LNCaP clone FGC (cell line): ENCODE results near the gene FOXL2.
A peak's percentile ranks its signal among the peaks of the same experiment; 100 is the strongest.

Experiments used
- DNase-seq: peaks from one replicate; pipeline ENCODE4 v3.0.0-alpha.2; 2011; ENCODE audit warnings: low read depth
- H3K4me3 ChIP-seq: 2 replicates; pipeline ENCODE4 v1.5.1; 2011; ENCODE audit warnings: mild to moderate bottlenecking, low read depth, low read length, control low read depth
- TF ChIP-seq, protein P1 (sequence below): IDR thresholded peaks from 2 replicates; pipeline ENCODE4 v1.5.1; 2012; ENCODE audit warnings: mild to moderate bottlenecking; ENCODE audit not compliant: control insufficient read depth, insufficient read depth; ENCODE audit errors: extremely low read depth

FOXL2 gene

DNA sequence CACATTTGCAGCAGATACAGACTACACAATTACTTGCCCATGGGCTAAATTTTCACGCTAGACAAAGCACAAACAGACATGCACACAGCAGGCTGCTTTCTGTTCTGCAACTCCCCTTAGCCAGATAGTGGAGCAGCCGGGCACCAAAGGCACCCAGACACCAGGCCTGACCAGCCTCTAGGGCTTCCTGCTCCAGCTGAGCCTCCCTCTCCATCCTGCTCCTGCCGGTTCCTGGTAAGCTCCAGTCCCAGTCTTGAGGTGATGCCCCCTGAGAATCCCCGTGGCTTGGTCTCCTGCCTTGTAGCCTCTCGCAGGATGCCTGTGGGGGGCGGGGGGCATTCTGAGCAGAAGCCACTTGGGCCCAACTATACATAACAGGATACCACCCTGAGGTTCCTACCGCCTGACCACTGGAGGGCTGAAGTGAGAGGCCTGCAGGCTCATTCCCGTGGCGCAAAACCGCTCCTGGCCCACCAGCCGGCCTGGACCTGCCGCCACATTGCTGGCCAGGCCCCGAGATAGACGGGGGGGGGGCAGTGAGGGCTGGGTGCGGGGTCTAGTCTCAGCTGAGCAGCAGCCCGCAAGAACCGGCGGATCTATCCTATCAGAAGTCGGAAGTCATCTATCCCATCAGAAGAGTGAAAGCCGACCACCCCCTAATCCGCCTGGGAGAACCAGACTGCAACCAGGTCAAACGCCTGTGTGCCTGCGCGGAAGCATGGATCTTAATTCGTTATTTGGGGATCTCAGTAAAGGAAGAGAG lies 3.9 kb downstream of the FOXL2 start:
- DNase-seq, result no peak
- no peak overlapping the region for H3K4me3 ChIP-seq
- TF ChIP-seq, protein P1, sequence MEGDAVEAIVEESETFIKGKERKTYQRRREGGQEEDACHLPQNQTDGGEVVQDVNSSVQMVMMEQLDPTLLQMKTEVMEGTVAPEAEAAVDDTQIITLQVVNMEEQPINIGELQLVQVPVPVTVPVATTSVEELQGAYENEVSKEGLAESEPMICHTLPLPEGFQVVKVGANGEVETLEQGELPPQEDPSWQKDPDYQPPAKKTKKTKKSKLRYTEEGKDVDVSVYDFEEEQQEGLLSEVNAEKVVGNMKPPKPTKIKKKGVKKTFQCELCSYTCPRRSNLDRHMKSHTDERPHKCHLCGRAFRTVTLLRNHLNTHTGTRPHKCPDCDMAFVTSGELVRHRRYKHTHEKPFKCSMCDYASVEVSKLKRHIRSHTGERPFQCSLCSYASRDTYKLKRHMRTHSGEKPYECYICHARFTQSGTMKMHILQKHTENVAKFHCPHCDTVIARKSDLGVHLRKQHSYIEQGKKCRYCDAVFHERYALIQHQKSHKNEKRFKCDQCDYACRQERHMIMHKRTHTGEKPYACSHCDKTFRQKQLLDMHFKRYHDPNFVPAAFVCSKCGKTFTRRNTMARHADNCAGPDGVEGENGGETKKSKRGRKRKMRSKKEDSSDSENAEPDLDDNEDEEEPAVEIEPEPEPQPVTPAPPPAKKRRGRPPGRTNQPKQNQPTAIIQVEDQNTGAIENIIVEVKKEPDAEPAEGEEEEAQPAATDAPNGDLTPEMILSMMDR, result no peak

DNA sequence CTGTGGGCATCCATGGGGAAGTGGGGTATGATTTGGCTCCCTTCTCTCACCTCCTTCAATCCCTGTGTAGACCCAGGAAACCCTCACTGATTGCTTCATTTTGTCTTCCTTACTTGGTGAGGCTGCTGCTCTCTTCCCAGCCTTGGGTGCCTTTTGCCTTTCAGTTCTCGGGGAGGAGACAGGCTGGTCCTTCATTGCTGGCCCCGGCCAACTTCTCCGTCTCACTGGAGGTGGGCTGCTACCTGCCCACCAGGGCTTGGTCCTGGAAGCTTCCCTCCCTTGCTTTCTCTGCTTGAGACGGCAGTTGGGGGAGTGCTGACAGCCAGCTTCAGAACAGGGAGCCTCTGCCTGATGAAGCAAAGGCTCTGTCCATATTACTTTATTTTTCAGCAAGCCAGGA lies 4.7 kb downstream of the FOXL2 start:
- TF ChIP-seq, protein P1, result no peak
- no peak overlapping the region for H3K4me3 ChIP-seq
- DNase-seq, result no peak

DNA sequence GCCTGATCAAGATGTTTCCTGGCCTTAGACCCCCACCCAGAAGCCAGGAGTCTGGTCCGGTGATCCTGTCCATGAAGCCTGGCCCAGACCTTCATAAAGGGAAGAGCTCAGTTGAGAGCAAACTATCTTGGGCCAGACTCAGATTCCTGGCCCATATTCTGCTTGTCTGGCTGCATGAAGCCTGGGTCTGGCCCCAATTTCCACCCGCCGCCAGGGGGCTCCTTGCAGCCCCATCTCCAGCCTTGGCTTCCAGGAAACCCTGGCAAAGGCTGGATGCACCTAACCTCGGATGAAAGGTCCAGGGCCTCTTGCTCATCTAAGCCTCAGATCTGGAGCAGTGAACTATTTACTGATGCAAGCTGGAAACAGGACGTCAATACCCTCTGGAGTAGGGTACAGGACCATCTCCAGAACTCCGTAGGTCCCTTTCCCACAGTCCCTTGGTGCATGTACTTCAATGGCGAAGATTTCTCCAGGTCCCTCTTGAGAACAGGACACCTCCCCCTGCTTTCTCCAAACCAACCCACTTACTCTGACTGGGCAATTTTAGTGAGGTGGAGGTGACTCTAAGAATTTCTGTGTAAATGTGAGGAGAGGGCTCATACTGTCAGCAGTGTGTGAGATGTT lies 5.6 kb downstream of the FOXL2 start:
- TF ChIP-seq, protein P1, result peak; percentile 59
- no peak overlapping the region for H3K4me3 ChIP-seq
- DNase-seq, result peak; percentile 33

DNA sequence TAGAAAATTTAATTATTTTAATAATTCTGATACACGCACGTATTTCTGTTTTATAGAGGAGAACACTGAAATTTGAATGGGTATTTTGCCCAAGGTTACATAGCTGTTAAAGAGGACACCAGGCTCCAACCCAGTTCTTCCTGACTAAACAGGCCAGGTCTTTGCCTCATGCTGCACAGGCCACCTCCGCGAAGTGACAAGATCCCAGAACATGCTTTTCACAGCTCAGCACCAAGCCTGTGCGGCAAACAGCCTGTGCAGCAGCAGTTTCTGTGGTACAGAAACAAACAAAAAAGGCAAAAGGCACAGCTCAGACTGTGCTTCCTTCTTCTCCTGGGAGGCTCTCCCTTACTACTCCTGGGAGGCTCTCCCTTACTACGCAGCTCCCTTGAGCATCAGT lies 6.5 kb downstream of the FOXL2 start:
- DNase-seq, result no peak
- TF ChIP-seq, protein P1, result no peak
- H3K4me3 ChIP-seq, result no peak overlapping the region

DNA sequence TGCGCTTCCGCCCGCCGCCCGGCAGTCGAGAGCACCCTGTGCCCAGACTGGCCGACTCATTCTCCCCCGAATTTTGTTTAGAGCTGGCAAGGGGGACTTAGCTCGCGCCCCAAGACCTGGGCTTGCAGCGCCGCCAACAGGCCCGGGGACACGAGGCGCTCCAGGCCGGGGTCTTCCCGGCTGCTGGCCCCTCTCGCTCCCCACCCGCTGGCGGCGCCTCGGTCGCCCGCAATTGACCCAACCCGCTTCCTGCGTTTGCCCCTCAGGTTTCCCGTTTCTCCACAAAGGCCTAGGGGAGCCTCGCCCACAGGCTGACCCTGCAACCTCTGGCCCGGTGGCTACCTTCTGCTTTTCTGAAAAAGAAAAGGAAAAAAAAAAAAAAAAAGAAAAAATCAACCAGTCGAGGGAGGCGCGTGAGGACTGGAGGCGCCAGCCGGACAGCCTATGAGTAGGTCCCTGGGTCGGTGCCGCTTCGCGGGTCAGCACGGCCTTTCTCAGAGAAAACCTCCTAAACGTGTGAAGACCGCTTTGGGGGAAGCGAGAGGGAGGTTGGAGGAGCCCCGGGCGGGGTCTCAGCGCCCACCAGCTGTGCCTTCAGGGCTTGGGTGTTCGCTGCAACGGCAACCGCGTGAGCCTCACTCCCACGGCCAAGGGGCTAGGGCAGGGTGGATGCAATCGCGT lies 7.2 kb downstream of the FOXL2 start:
- H3K4me3 ChIP-seq, result no peak overlapping the region
- TF ChIP-seq, protein P1, result no peak
- no peak for DNase-seq

DNA sequence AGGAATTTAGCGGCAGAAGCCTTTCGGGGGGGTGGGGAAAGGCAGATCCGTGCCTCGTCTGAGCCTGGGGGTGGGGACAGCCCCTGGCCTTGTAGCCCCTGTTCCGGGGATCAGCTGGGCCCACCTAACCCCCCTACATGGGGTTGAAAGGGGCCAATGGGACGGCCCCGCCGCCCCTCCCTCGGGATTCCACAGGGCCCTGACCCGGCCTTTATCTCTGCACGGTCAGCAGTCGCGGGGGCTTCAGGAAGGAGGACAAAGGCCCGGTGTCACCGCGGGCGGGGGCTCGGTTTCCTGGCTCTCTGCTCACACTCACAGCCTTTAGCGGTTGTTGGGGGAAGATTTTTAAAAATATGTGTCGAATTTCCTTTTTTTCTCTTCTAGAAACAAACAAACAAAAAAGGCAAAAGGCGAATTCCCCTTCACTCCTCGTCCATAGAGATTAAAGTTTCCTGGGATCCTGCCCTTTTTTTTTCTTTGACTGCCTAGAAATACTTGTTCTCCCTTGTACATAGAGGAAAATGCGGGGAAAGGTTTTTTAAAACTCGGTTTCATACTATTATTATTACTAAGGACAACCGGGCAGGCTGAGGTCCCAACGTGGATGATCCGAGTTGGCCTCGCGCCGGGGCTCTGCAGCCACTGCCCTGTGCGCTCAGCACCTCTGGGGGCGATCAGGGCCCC lies 7.9 kb downstream of the FOXL2 start:
- H3K4me3 ChIP-seq, result no peak overlapping the region
- TF ChIP-seq, protein P1, result no peak
- DNase-seq, result no peak
